NCI-H128 (cell line): ENCODE measurements around the gene HHAT.

Source experiments
- DNase-seq: peaks from one replicate; lab custom pipeline; 2025; ENCODE audit not compliant: unreplicated experiment; lab: John Stamatoyannopoulos, UW

HHAT gene

GRCh38 chr1:210702506-210702905 is 373.8 kb downstream of the HHAT start:
- DNase-seq, result no peak

- DNase-seq, result no peak
Measured at GRCh38 chr1:210703593-210703992, 374.9 kb downstream of the HHAT start.

GRCh38 chr1:210705086-210705485 is 376.4 kb downstream of the HHAT start:
- no peak for DNase-seq

GRCh38 chr1:210706246-210706645 is 377.5 kb downstream of the HHAT start:
- DNase-seq, result no peak

GRCh38 chr1:210707300-210708240 is 378.9 kb downstream of the HHAT start:
- no peak for DNase-seq

GRCh38 chr1:210709701-210710100 is 381.0 kb downstream of the HHAT start:
- DNase-seq, result no peak

- DNase-seq, result no peak
Measured at GRCh38 chr1:210711825-210712612, 383.3 kb downstream of the HHAT start.

- DNase-seq, result no peak
Measured at GRCh38 chr1:210715072-210715471, 386.4 kb downstream of the HHAT start.

GRCh38 chr1:210722410-210723081 is 393.8 kb downstream of the HHAT start:
- DNase-seq, result no peak

GRCh38 chr1:210723646-210724045 is 394.9 kb downstream of the HHAT start:
- no peak for DNase-seq

- DNase-seq, result no peak
Measured at GRCh38 chr1:210724768-210725167, 396.1 kb downstream of the HHAT start.
